Measurements from ENCODE around the gene MXD3. TPM values are rescaled to one million over a fixed set of nuclear protein-coding genes. Genes with fewer than 3 reads are reported as not detected.
"Not testable (repeated sequence)": the region's sequence is repeated elsewhere in the genome, so short reads cannot be mapped to it uniquely, and the experiment has no call there.

Gene MXD3
- total RNA-seq, 2 experiments from 2014 or later, result 31.2 to 33.4 TPM

GRCh38 chr5:177276886-177277285 is 34.8 kb downstream of the MXD3 start:
- intact Hi-C loops (cut with micrococcal nuclease), result no loop called here
- H3K36me3 Mint-ChIP-seq, result peaks cover 32% of the 10 kb centered on the region

GRCh38 chr5:177275883-177276282 is 35.8 kb downstream of the MXD3 start:
- H3K36me3 Mint-ChIP-seq, result peaks cover 34% of the 10 kb centered on the region
- intact Hi-C loops (cut with micrococcal nuclease), result no loop called here
- H3K9me3 Mint-ChIP-seq, result no peaks in the 10 kb centered on the region
- CTCF ChIA-PET, result no interaction called here
- H3K4me3 Mint-ChIP-seq, result no peak overlapping the region
- no peak overlapping the region for H3K27ac Mint-ChIP-seq
- DNase-seq, result no peak
- peaks cover 7% of the 10 kb centered on the region for H3K4me1 Mint-ChIP-seq (ENCODE audit: low read depth)
- POLR2A ChIA-PET, result interaction anchor here (0.6 kb wide), 1 partner anchor 31 kb away, joined by 3 read pairs; no protein-coding TSS in a partner anchor
- H3K27me3 Mint-ChIP-seq, result no peaks in the 10 kb centered on the region

More at GRCh38 chr5:177276886-177277285, 34.8 kb downstream of the MXD3 start:
- H3K4me1 Mint-ChIP-seq (ENCODE audit: low read depth), result peaks cover 7% of the 10 kb centered on the region
- POLR2A ChIA-PET, result interaction anchor here (0.6 kb wide), 1 partner anchor 1546 kb away, joined by 4 read pairs; no protein-coding TSS in a partner anchor
- H3K27ac Mint-ChIP-seq, result peak overlapping the region; percentile 78
- no peak for DNase-seq
- CTCF ChIA-PET, result interaction anchor here (0.6 to 1.7 kb wide), 2 partner anchors 162 to 163 kb away, joined by 4 to 6 read pairs; no protein-coding TSS in a partner anchor
- H3K9me3 Mint-ChIP-seq, result no peaks in the 10 kb centered on the region
- no peak overlapping the region for H3K4me3 Mint-ChIP-seq
- H3K27me3 Mint-ChIP-seq, result no peaks in the 10 kb centered on the region

- intact Hi-C loops (cut with micrococcal nuclease), result no loop called here
- no peak overlapping the region for H3K4me3 Mint-ChIP-seq
- POLR2A ChIA-PET, result no interaction called here
- H3K4me1 Mint-ChIP-seq (ENCODE audit: low read depth), result no peaks in the 10 kb centered on the region
- no peaks in the 10 kb centered on the region for H3K27me3 Mint-ChIP-seq
- H3K27ac Mint-ChIP-seq, result no peak overlapping the region
- no peak for DNase-seq
- H3K36me3 Mint-ChIP-seq, result peaks cover 34% of the 10 kb centered on the region
- no peaks in the 10 kb centered on the region for H3K9me3 Mint-ChIP-seq
- CTCF ChIA-PET, result interaction anchor here (1.1 to 1.9 kb wide), 4 partner anchors 42 to 199 kb away, joined by 3 to 7 read pairs (median 4); no protein-coding TSS in a partner anchor
Measured at GRCh38 chr5:177271113-177271512, 40.6 kb downstream of the MXD3 start.

- no peaks in the 10 kb centered on the region for H3K27me3 Mint-ChIP-seq
- no peak for DNase-seq
- H3K9me3 Mint-ChIP-seq, result no peaks in the 10 kb centered on the region
- POLR2A ChIA-PET, result no interaction called here
- no peak overlapping the region for H3K27ac Mint-ChIP-seq
- H3K36me3 Mint-ChIP-seq, result peaks cover 37% of the 10 kb centered on the region
- H3K4me1 Mint-ChIP-seq (ENCODE audit: low read depth), result no peaks in the 10 kb centered on the region
- intact Hi-C loops (cut with micrococcal nuclease), result no loop called here
- H3K4me3 Mint-ChIP-seq, result no peak overlapping the region
- CTCF ChIA-PET, result interaction anchor here (1.1 to 1.9 kb wide), 4 partner anchors 43 to 199 kb away, joined by 3 to 7 read pairs (median 4); no protein-coding TSS in a partner anchor
Measured at GRCh38 chr5:177270653-177271052, 41.0 kb downstream of the MXD3 start.

- H3K27me3 Mint-ChIP-seq, result no peaks in the 10 kb centered on the region
- peaks cover 35% of the 10 kb centered on the region for H3K36me3 Mint-ChIP-seq
- ChIA-PET POLR2A (no interaction called here), CTCF (interaction anchor here (1.3 to 1.9 kb wide), 3 partner anchors 155 to 198 kb away, joined by 3 to 7 read pairs (median 5); no protein-coding TSS in a partner anchor)
- no peaks in the 10 kb centered on the region for H3K4me1 Mint-ChIP-seq (ENCODE audit: low read depth)
- H3K9me3 Mint-ChIP-seq, result no peaks in the 10 kb centered on the region
- intact Hi-C loops (cut with micrococcal nuclease), result loop anchor here (10.0 kb wide), 1 partner anchor 155 kb away; no protein-coding TSS in a partner anchor
- no peak overlapping the region for H3K4me3 Mint-ChIP-seq
- no peak for DNase-seq
- H3K27ac Mint-ChIP-seq, result no peak overlapping the region
Measured at GRCh38 chr5:177269976-177270375, 41.7 kb downstream of the MXD3 start.

GRCh38 chr5:177269232-177269895 is 42.3 kb downstream of the MXD3 start:
- Mint-ChIP-seq H3K9me3 (no peaks in the 10 kb centered on the region), H3K27me3 (no peaks in the 10 kb centered on the region), H3K4me1 (ENCODE audit: low read depth) (peaks cover 3% of the 10 kb centered on the region), H3K36me3 (peaks cover 39% of the 10 kb centered on the region), H3K27ac (no peak overlapping the region), H3K4me3 (no peak overlapping the region)
- ChIA-PET POLR2A (no interaction called here), CTCF (interaction anchor here (1.5 to 1.9 kb wide), 2 partner anchors 154 to 157 kb away, joined by 3 to 7 read pairs; no protein-coding TSS in a partner anchor)
- DNase-seq, result no peak
- intact Hi-C loops (cut with micrococcal nuclease), result loop anchor here (10.0 kb wide), 1 partner anchor 155 kb away; no protein-coding TSS in a partner anchor

GRCh38 chr5:177265395-177265794 is 46.3 kb downstream of the MXD3 start:
- peaks cover 41% of the 10 kb centered on the region for H3K36me3 Mint-ChIP-seq
- POLR2A ChIA-PET, result no interaction called here
- no peaks in the 10 kb centered on the region for H3K27me3 Mint-ChIP-seq
- CTCF ChIA-PET, result no interaction called here
- H3K4me1 Mint-ChIP-seq (ENCODE audit: low read depth), result peaks cover 7% of the 10 kb centered on the region
- no peaks in the 10 kb centered on the region for H3K9me3 Mint-ChIP-seq
- intact Hi-C loops (cut with micrococcal nuclease), result loop anchor here (10.0 kb wide), 1 partner anchor 151 kb away; no protein-coding TSS in a partner anchor
- no peak for DNase-seq
- no peak overlapping the region for H3K4me3 Mint-ChIP-seq
- no peak overlapping the region for H3K27ac Mint-ChIP-seq

GRCh38 chr5:177264178-177264577 is 47.5 kb downstream of the MXD3 start:
- Mint-ChIP-seq H3K27ac (peak overlapping the region; percentile 38), H3K4me3 (no peak overlapping the region), H3K9me3 (no peaks in the 10 kb centered on the region), H3K36me3 (peaks cover 45% of the 10 kb centered on the region), H3K27me3 (no peaks in the 10 kb centered on the region), H3K4me1 (ENCODE audit: low read depth) (peaks cover 7% of the 10 kb centered on the region)
- no peak for DNase-seq
- ChIA-PET CTCF (interaction anchor here (1.0 to 3.0 kb wide), 3 partner anchors 46 to 192 kb away, joined by 3 to 13 read pairs (median 4); no protein-coding TSS in a partner anchor), POLR2A (no interaction called here)
- intact Hi-C loops (cut with micrococcal nuclease), result loop anchor here (10.0 kb wide), 1 partner anchor 149 kb away; no protein-coding TSS in a partner anchor

GRCh38 chr5:177261510-177261909 is 50.2 kb downstream of the MXD3 start:
- no peaks in the 10 kb centered on the region for H3K9me3 Mint-ChIP-seq
- H3K36me3 Mint-ChIP-seq, result peaks cover 54% of the 10 kb centered on the region
- H3K4me3 Mint-ChIP-seq, result no peak overlapping the region
- H3K27ac Mint-ChIP-seq, result peak overlapping the region; percentile 1
- ChIA-PET CTCF (no interaction called here), POLR2A (no interaction called here)
- DNase-seq, result no peak
- H3K27me3 Mint-ChIP-seq, result no peaks in the 10 kb centered on the region
- peaks cover 7% of the 10 kb centered on the region for H3K4me1 Mint-ChIP-seq (ENCODE audit: low read depth)
- intact Hi-C loops (cut with micrococcal nuclease), result loop anchor here (10.0 kb wide), 1 partner anchor 147 kb away; no protein-coding TSS in a partner anchor

- Mint-ChIP-seq H3K4me1 (ENCODE audit: low read depth) (peaks cover 7% of the 10 kb centered on the region), H3K36me3 (peaks cover 49% of the 10 kb centered on the region), H3K27ac (no peak overlapping the region), H3K4me3 (no peak overlapping the region), H3K9me3 (no peaks in the 10 kb centered on the region), H3K27me3 (no peaks in the 10 kb centered on the region)
- intact Hi-C loops (cut with micrococcal nuclease), result loop anchor here (10.0 kb wide), 1 partner anchor 146 kb away; no protein-coding TSS in a partner anchor
- ChIA-PET CTCF (no interaction called here), POLR2A (no interaction called here)
- no peak for DNase-seq
Measured at GRCh38 chr5:177260961-177261360, 50.7 kb downstream of the MXD3 start.

- H3K27me3 Mint-ChIP-seq; DNase-seq; H3K4me3 Mint-ChIP-seq; H3K4me1 Mint-ChIP-seq (ENCODE audit: low read depth); H3K27ac Mint-ChIP-seq; POLR2A ChIA-PET; H3K9me3 Mint-ChIP-seq; intact Hi-C loops (cut with micrococcal nuclease): not testable (repeated sequence)
- CTCF ChIA-PET, result interaction anchor here (1.6 kb wide), 1 partner anchor 145 kb away, joined by 4 read pairs; no protein-coding TSS in a partner anchor
- peaks cover 47% of the 10 kb centered on the region for H3K36me3 Mint-ChIP-seq
Measured at GRCh38 chr5:177258711-177259110, 53.0 kb downstream of the MXD3 start.

Data from activated CD4-positive, alpha-beta memory T cell treated with anti-CD3 and anti-CD28 coated beads for 36 hours (primary cell).